ENCODE measurements around the gene DUOX1.
"Not testable (repeated sequence)": the region's sequence is repeated elsewhere in the genome, so short reads cannot be mapped to it uniquely, and the experiment has no call there.

The DUOX1 gene

GRCh38 chr15:45121706-45122417 lies 7.9 kb upstream of the DUOX1 start:
- no peak for DNase-seq (ENCODE audit: low read depth in 2 of 2)

- no peak for DNase-seq (ENCODE audit: low read depth in 2 of 2)
These were observed 7.1 kb upstream of the DUOX1 start for GRCh38 chr15:45122719-45123118.

GRCh38 chr15:45123397-45123796 lies 6.4 kb upstream of the DUOX1 start:
- DNase-seq (ENCODE audit: low read depth in 2 of 2) = no peak

- peak in 1 of 2 donors; percentile 25 for DNase-seq (ENCODE audit: low read depth in 2 of 2)
These were observed 3.1 kb upstream of the DUOX1 start for GRCh38 chr15:45126535-45127158.

- no peak for DNase-seq (ENCODE audit: low read depth in 2 of 2)
These were observed 689 bp upstream of the DUOX1 start for GRCh38 chr15:45128971-45129639.

GRCh38 chr15:45130291-45131000 lies 652 bp downstream of the DUOX1 start:
- no peak for DNase-seq (ENCODE audit: low read depth in 2 of 2)

- DNase-seq (ENCODE audit: low read depth in 2 of 2) = no peak
These were observed 1.7 kb downstream of the DUOX1 start for GRCh38 chr15:45131510-45131909.

- no peak for DNase-seq (ENCODE audit: low read depth in 2 of 2)
These were observed 3.2 kb downstream of the DUOX1 start for GRCh38 chr15:45132844-45133560.

- no peak for DNase-seq (ENCODE audit: low read depth in 2 of 2)
These were observed 3.7 kb downstream of the DUOX1 start for GRCh38 chr15:45133561-45133920.

- no peak for DNase-seq (ENCODE audit: low read depth in 2 of 2)
These were observed 4.3 kb downstream of the DUOX1 start for GRCh38 chr15:45134046-45134445.

GRCh38 chr15:45134682-45135604 lies 5.1 kb downstream of the DUOX1 start:
- DNase-seq (ENCODE audit: low read depth in 2 of 2) = no peak

GRCh38 chr15:45135705-45136377 lies 6.0 kb downstream of the DUOX1 start:
- DNase-seq (ENCODE audit: low read depth in 2 of 2) = not testable (repeated sequence)

GRCh38 chr15:45136378-45136764 lies 6.6 kb downstream of the DUOX1 start:
- DNase-seq (ENCODE audit: low read depth in 2 of 2) = no peak

- DNase-seq (ENCODE audit: low read depth in 2 of 2) = no peak
These were observed 7.9 kb downstream of the DUOX1 start for GRCh38 chr15:45137703-45138102.

GRCh38 chr15:45138814-45139765 lies 9.3 kb downstream of the DUOX1 start:
- no peak for DNase-seq (ENCODE audit: low read depth in 2 of 2)

- DNase-seq (ENCODE audit: low read depth in 2 of 2) = no peak
These were observed 10.0 kb downstream of the DUOX1 start for GRCh38 chr15:45139770-45140169.

GRCh38 chr15:45140557-45141250 lies 10.9 kb downstream of the DUOX1 start:
- DNase-seq (ENCODE audit: low read depth in 2 of 2) = no peak

- no peak for DNase-seq (ENCODE audit: low read depth in 2 of 2)
These were observed 11.6 kb downstream of the DUOX1 start for GRCh38 chr15:45141386-45141785.

Measured in stimulated activated CD8-positive, alpha-beta memory T cell treated with anti-CD3 and anti-CD28 coated beads, Interleukin-2, amount 100 ng/mL, for 1 hour (primary cell).